Effector CD8-positive, alpha-beta T cell (primary cell): Measurements from ENCODE around the gene SELENOI.
"Not testable (repeated sequence)": the region's sequence is repeated elsewhere in the genome, so short reads cannot be mapped to it uniquely, and the experiment has no call there.

Experiments
- DNase-seq: peaks from one replicate; lab custom pipeline; 2025; lab: John Stamatoyannopoulos, UW

Gene SELENOI

DNA sequence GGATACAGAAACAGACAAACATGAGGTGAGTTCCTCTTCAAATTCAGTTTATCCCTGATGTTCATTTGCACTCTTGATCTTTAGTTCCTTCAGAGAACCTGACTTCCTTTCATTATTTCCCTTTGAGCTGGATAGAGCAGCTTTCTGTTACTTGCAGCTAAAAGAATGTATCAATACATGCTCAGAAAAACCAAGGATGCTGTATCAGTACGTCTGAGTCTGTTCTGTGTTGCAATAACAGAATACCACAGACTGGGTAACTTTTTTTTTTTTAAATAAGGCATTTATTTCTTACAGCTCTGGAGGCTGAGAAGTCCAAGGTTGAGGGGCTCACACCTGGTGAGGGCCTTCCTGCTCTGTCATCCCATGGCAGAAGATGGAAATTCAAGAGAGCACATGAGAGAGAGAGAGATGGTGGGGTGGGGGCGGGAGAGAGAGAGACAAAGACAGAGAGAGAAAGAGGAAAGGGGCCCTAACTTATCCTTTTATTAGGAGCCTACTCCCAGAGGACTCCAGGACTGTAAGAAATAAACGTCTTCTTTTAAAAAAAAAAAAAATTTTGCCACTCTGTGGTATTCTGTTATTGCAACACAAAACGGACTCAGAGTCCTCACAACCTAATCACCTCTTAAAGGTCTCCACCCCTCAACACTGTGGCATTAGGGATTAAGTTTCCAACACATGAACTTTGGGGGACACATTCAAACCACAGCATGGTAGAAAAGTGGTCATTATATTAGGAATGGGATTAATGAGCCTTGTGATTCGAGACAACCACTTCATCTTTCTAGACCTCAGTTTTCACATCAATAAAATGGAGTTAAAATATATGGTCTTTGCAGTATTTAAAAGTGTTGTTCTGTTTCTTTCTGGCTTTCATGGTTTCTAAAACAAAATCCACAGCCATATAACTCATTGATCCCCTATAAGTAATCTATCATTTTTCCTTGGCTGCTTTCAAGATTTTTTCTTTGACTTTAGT, 18.4 kb upstream of the SELENOI start:
- no peak for DNase-seq

DNA sequence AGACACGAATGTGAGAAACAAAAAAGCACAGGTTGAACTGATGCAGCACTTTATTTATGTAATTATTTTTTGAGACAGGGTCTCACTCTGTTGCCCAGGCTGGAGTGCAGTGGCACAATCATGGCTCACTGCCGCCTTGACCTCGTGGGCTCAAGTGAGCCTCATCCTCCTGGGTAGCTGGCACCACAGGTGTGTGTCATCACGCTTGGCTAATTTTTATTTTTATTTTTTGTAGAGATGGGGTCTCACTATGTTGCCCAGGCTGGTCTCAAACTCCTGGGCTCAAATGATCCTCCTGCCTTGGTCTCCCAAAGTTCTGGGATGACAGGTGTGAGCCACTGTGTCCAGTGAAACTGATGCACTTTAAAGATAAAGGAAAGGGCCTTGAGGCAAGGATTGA, 16.9 kb upstream of the SELENOI start:
- DNase-seq: not testable (repeated sequence)

DNA sequence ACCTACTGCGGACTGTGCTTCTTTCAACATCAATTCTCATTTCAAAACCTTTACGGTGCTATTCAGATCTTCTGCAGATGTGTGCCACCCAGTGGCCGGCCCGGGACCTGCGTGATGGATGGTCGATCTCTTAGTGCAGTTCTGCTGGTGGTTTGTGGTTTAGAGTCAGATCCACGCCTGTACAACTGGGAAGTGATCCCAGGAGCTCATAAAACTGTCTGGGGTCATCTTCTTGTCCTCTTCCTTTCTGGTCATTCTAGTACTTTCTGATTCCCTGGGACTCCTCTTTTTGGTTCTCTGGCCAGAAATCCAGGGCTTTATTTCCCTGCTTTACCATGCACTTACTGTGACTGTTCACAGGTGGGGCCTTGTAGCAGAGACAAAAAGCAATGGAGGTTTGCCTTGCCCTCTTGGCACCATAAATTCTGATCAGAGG, 15.8 kb upstream of the SELENOI start:
- peak; percentile 62 for DNase-seq

DNA sequence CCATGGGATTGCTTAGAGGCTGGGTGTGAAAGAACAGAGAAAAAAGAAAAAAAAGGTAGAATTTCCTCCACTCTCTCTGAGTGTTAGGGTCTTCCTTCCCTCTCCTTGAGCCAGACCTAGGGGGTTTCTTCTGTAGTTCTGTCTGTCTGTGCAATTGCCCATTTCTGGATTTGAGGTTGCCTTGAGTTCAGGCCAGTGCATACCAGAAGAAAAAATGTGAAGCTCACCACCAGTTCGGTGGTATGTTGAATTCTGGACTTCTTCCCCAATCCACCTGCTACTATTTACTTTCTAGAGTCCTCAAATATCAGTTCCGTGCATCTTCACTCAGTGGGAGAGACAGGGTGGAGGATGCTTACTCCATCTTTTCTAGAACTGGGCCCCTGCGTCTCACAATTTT, 15.3 kb upstream of the SELENOI start:
- no peak for DNase-seq

DNA sequence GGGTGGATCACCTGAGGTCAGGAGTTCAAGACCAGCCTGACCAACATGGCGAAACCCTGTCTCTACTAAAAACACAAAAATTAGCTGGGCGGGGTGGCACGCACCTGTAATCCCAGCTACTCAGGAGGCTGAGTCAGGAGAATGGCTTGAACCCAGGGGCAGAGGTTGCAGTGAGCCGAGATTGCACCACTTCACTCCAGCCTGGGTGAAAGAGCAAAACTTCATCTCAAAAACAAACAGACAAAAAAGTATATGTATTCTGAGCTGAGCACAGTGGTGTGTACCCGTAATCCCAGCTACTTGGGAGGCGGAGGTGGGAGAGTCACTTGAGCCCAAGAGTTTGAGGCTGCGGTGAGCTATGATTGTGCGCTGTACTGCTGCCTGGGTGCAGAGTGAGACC, 14.6 kb upstream of the SELENOI start:
- not testable (repeated sequence) for DNase-seq

DNA sequence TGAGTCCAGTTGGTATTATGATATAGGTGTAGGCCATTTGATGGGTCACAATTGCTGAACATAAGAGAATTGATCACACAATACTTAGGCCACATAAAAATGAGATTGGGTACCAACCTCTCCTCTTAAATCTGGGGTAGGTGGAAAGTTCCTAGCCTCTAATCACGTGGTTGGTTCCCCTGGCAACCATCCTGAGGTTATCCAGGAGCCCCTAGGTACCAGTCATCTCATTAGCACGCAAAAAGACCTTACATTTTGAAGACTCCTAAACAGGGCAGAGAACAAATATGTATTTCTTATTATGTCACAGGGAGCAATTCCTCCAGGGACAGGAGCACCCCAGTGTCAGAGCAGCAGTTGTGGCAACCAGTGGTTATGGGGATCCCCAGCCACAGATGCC, 12.7 kb upstream of the SELENOI start:
- no peak for DNase-seq

DNA sequence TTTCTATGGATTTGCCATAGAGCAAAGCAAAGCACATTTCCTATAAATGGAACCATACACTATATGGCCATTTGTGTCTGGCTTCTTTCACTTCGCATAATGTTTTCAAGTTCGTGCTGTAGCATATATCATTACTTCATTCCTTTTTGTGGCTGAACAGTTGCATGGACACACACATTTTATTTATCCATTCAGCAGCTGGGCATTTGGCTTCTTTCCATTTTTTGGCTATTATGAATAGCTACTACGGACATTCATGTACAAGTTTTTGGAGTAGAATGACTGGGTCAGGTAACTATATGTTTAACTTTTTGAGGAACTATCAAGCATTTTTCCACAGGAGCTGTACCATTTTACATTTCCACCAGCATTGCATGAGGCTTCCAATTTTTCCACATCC, 10.7 kb upstream of the SELENOI start:
- DNase-seq: no peak

DNA sequence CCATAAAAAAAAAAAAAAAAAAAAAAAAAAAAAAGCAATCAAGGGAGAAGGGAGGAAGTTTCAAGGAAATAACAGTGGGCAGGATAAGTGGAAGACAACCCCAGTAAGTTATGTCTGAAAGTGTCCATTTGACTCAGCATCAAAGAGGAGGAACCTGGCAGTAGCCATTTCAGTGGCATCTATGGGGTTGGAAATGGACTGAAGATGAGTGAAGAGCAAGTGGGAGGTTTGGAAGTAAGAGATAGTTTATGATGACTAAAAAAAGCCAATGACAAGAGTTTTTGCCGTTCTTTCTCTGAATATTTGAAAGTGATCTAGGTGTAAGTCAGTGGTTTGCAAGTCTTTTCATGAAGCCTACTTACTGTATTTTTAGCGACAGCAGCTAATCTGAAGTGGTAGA, 9.2 kb upstream of the SELENOI start:
- DNase-seq: no peak

DNA sequence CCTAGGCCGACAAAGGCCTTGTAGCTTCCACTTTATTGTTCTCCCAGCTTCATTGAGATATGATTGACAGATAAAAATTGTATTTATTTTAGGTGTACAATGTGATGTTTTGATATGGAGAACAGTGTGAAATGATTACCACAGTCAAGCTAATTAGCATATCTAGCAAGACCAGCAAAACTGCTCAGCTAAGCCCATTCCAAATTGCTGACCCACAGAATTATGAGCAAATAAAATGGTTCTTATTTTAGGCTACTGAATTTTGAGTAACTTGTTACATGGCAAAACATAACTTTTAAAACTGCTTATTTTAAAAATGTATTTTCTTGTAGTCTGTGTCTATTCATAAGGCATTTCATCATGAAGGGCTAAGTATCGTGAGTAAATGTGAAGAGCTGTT, 8.6 kb upstream of the SELENOI start:
- DNase-seq: no peak

DNA sequence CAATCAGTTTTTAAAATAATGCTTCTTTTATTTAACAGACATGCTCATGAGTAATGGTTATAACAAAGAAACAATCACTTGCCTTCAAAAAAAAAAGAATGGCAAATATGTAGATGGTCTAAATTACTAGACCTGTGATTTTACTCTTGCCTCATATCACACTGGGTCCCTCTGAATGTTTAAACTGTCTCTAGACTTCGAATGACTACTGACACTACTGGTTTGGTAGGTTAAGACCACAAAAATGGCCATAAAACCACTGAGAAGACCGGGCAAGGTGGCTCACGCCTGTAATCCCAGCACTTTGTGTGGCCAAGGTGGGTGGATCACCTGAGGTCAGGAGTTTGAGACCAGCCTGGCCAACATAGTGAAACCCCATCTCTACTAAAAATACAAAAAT, 5.1 kb upstream of the SELENOI start:
- no peak for DNase-seq

DNA sequence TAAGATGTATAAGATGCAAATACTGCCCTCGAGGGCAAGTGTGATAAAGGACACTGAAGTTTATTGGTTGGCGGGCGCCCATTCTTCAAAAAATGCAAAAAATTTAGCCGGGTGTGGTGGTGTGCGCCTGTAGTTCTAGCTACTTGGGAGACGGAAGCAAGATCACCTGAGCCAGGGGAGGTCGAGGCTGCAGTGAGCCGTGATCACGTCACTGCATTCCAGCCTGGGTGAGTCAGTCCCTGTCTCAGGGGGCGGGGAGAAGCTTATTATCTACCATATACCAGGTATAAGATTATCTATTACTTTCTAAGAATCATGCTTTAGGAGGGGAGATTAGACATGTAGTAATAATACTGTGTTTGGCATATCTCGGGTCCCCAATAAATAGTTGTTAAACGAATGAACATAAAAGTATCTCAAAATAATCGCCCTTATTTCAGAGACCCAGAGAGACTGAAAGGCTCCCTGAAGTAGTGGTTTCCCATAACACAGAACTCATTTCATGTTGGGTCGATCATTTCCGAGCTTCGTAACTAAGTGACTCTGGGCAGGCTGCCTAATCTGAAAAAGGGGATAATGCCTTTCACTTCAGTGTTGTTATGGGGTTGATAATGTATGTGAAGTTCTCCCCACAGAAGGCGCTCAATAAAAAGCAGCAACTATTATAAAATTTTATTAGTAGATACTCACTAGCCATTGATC, 1.2 kb upstream of the SELENOI start:
- DNase-seq: no peak

DNA sequence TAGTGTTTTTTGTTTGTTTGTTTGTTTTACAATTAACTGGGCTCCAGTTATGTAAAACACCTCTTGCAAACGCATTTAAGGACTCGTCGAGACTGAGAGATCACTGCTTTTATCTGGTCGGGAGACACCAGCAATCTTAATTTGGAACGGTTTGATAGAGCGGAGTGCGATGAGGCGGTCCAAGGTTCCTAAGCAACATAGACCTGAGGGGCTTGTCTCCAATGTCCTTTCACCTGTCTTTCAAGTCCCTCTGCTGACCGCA, 729 bp upstream of the SELENOI start:
- no peak for DNase-seq

DNA sequence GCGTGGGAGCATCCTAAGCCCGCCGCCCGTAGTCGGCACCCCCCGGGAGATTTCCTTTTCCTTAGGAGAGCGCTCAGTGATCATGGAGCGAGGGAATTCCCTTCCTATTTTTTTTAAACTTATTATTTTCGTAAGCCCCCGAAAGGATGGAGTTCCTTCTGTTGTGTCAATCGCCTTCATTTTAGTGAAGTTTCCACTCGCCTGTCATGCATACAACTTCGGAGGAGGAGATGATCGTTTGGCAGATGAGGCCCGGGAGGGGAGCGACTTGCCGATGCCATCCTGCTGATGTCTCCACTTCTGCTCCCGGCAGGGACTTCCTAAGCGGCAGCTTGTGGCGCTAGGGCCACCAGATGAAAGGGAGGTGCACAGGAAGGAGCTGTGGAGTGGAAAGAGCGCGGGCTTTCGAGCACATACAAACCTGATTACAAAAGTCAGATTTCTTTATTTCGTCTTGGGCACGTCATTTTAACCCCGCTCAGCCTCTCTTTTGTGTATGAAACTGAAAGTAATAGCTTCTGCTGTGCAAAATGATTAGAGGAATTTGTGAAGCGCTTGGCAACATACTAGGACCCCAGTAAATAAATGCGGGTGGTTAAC, 611 bp downstream of the SELENOI start, which contains the start of gene ADGRF3:
Gene ADGRF3, minus strand, starts transcription at position 336 of the 600 bp plus-strand sequence. CDS start 555 bp downstream, outside the sequence.
- peak; percentile 47 for DNase-seq

DNA sequence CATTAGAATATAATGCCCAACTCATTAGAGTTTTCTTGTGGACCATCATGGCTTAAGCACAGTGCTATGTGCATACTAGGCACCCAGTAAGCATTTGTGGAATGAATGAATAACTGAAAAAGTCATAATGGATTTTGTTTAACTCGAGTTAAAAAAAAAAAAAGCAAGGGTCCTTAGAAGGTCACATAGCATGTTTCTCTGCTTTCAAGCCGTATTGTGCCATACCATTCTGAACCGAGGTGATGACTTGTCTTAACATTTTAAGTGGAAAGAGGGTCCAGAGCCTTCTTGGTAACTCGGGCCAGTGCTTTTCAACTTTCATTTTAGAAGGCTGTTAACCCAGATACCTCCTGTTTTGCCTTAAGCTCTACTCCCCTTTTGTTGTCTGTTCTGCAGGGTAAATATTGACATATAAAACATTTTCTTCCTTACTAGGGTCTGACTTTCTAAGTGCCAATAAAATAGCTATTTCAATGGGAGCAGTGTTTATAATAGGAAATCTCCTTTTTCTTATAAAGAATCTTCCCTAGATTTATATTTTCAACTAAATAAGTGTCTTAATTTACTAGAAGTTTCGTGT, 1.4 kb downstream of the SELENOI start:
- no peak for DNase-seq

DNA sequence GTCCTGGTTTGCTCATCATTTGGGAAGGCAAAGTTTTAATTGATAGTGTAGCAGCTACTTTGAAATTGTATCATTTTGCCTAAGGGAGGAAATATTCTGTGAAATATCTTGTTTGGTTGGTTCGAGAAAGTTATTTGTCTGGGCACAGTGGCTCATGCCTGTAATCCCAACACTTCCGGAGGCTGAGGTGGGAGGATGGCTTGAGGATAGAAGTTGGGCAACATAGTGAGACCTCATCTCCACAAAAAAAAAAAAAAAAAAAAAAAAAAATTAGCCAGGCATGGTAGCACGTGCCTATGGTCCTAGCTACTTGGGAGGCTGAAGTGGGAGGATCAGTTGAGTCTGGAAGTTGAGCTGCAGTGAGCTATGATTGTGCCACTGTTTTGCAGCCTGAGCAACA, 3.7 kb downstream of the SELENOI start:
- DNase-seq: no peak

DNA sequence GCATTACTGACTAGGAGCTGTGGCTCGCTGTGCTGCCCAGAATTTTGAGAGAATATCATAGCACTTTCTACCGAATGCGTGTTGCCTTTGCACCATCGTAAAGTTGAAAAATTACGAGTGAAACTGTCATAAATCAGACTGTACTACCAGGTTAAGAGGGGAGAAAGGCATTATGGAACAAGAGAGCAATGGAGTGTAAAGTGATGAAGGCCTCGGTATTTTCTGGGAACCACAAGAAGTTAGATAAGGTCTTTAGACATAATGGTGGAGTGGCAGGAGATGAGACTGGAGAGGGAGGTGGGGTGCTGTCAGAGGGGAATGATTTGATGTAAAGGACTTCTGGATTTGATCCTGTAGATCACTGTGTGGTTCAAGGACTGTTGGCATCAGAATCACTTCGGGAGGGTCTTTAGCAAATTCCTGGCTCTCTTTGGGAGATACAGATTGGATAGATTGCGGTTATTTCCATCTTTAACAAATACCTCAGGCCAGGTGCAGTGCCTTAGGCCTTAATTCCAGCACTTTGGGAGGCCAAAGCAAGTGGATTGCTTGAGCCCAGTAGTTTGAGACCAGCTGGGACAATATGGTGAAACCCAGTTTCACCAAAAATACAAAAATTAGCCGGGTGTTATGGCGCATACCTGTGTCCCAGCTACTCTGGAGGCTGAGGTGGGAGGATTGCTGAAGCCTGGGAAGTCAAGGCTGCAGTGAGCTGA, 5.6 kb downstream of the SELENOI start:
- DNase-seq: no peak

DNA sequence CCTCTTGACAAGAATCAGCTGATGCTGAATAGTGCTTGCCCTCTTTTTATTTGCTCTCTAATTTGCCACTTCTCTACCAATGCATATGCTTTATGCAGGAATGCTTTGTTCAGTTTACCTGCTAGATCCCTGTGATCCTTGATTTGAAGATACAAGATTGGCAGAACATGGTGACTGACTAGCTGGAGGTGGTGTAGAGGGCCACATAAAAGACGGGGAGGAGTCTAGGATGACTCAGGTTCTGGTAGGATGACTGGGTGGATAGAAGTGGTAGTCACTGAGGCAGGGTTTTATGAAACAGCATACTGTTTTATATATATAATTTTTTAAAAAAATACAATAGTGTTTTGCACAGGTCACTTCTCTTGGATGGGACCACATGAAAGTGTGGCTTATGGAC, 6.9 kb downstream of the SELENOI start:
- no peak for DNase-seq

DNA sequence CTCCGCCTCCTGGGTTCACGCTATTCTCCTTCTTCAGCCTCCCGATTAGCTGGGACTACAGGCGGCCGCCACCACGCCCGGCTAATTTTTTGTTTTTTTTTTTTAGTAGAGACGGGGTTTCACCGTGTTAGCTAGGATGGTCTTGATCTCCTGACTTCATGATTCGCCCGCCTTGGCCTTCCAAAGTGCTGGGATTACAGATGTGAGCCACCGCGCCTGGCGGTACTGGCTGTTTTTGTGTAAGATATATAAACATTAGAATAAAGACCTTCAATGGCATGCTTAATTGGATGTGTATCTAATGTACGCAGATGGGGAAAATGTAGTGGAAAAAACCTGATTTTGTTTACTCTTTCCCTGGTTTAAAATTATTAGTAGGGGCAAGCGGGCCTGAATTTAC, 8.5 kb downstream of the SELENOI start:
- not testable (repeated sequence) for DNase-seq

DNA sequence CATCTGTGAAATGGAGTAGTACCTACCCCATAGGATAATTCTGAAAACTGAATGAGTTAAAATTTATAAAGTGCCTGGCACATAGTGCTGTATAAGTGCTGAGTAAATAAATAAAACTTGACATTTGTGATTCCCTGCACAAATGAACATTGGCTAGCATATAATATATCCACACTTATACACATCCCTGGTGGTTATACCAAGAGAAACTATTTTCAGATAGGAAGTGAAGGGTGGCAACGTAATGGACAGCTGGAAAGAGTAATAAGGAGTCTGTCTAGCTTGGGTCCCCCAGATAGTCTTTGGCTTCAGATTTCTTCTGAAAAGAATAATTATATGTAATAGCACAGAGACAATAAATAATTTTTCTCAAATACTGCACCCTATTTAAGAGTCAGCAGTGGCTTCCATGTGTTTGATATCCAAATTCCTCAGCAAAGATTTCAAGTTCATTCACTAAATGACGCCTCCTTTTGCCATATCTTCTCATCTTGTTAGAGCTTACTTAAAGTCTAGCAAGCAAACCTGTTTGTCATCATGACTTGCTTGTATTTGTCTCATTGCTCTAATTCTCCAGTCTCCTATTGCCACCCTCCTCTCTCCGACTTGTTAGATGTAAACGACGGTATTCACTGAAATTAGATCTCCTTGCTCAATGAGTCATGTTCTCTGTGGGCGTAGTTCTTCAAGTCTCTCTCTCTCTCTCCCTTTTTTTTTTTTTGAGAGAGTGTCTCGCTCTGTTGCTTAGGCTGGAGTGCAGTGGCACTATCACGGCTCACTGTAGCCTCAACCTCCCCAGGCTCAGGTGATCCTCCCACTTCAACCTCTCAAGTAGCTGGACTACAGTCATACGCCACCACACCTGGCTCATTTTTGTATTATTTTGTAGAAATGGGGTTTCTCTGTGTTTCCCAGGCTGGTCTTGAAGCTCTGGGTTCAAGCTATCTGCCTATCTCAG, 9.4 kb downstream of the SELENOI start:
- no peak for DNase-seq

DNA sequence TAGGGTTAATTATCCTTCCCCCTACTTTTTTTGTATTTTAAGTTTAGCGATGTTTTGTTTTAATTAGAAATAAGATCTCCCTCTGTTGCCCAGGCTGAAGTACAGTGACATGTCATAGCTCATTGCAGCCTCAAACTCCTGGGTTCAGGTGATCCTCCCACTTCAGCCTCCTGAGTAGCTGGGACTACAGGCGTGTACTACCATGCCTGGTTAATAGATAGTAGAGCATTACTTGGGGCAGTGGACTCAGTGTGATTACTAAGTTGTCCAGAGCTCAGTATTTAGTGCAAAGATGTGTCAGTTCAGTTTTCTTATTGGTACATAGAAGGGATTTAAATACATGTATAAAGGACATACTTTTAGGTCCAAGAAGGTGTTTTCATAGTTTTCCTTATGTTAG, 10.2 kb downstream of the SELENOI start:
- no peak for DNase-seq

DNA sequence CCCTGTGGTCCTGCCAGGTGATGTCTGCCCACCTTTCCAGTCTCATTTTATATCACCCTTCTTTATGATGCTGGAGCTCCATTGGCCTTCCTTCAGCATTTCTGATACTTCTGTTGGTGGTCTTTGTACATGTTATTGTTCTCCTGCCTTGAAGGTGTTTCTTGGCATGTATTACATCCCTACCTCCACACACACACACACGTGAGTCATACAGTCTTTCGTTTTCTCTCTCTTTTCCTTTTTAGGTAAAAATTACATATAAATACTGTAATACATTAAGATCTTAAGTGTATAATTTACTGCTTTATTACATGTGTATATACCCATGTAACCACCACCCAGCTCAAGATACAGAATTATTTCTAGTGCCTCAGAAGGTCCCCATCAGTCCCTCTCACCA, 10.8 kb downstream of the SELENOI start:
- no peak for DNase-seq
